Heart left ventricle (tissue), 16 donors: ENCODE measurements around the gene RNF150. TPM values are rescaled to one million over a fixed set of nuclear protein-coding genes. Genes with fewer than 3 reads are reported as not detected.

Experiments used
- ATAC-seq, 4 donors: fragments of 200-7000 bp; cut with Tn5 transposase; one replicate each; pipeline ENCODE4 v1.9.1; 2020 to 2022; ENCODE audit warnings: moderate library complexity in 4 of 4, mild to moderate bottlenecking in 3 of 4, moderate number of reproducible peaks in 1 of 4
- DNase-seq, 5 donors: peaks; one replicate each; pipeline ENCODE4 v3.0.0-alpha.2; 2020
- H3K27ac ChIP-seq, 12 donors: fragments of 200-600 bp; sonication (generic) in 4 of 12; one replicate each; pipeline versions ENCODE4 v1.5.0 to v1.8.0; 2016 to 2022; ENCODE audit warnings: mild to moderate bottlenecking in 2 of 12
- H3K27me3 ChIP-seq, 9 donors: fragments of 200-600 bp; sonication (generic) in 2 of 9; one replicate each; pipeline versions ENCODE4 v1.5.1 to v1.8.0; 2016 to 2022; ENCODE audit warnings: mild to moderate bottlenecking in 3 of 9
- H3K36me3 ChIP-seq, 9 donors: fragments of 200-600 bp; sonication (generic) in 2 of 9; one replicate each; pipeline versions ENCODE4 v1.5.0 to v1.8.0; 2018 to 2022; ENCODE audit warnings: mild to moderate bottlenecking in 2 of 9
- H3K4me1 ChIP-seq, 12 donors: fragments of 200-600 bp; sonication (generic) in 4 of 12; one replicate each; pipeline versions ENCODE4 v1.5.0 to v1.8.0; 2016 to 2022; ENCODE audit warnings: mild to moderate bottlenecking in 3 of 12
- H3K4me3 ChIP-seq, 12 donors: fragments of 200-600 bp; sonication (generic) in 4 of 12; one replicate each; pipeline versions ENCODE4 v1.5.0 to v1.8.0; 2017 to 2022; ENCODE audit warnings: mild to moderate bottlenecking in 9 of 12, moderate library complexity in 4 of 12
- H3K9me3 ChIP-seq, 12 donors: fragments of 200-600 bp; sonication (generic) in 4 of 12; one replicate each; pipeline versions ENCODE4 v1.5.0 to v1.8.0; 2016 to 2022; ENCODE audit warnings: mild to moderate bottlenecking in 1 of 12
- CTCF ChIP-seq, 12 donors: fragments of 200-600 bp; sonication (generic) in 4 of 12; IDR thresholded peaks; one replicate each; pipeline versions ENCODE4 v1.5.0 to v1.8.0; 2018 to 2022; ENCODE audit warnings: antibody characterized with exemption in 12 of 12, mild to moderate bottlenecking in 5 of 12
- POLR2A ChIP-seq, 2 donors: fragments of 450-650 bp; IDR thresholded peaks; one replicate each; pipeline ENCODE4 v1.6.1; 2017; ENCODE audit warnings: antibody characterized with exemption in 2 of 2, mild to moderate bottlenecking in 2 of 2, moderate library complexity in 2 of 2
- WGBS, 4 donors: extraction: QIAGEN DNeasy Blood & Tissue Kit in 2 of 4; methylation state at CpG; one replicate each; pipeline versions ENCODE4 v1.1.5 to v1.1.7; 2013 to 2018; 5-methylcytosine and 5-hydroxymethylcytosine counted together
- intact Hi-C, 10 donors: fragments of 100-400 bp; cut with DNase I; formaldehyde crosslinking; loops; one replicate each; pipeline versions ENCODE4 v1.11.1 to v1.14.2; 2022
- polyA plus RNA-seq, 2 donors: library from polyadenylated mRNA; stranded (reverse); fragments of 200-250 nt; gene quantifications; one replicate each; pipeline ENCODE4 v1.2.3, GENCODE V29; 2013
- total RNA-seq, 9 donors: library from RNA; depleted of rRNA in 2 of 9; stranded (reverse); fragments of >200 nt in 2 of 9; fragmentation: NEBNext Ultra II Directional in 3 of 9; extraction: Animal tissue kit (Norgen Biotek cat#: 25700) in 3 of 9; gene quantifications; one replicate each; pipeline versions ENCODE4 v1.1.0 to v1.2.4, GENCODE V29; 2016 to 2023
- donor health status: ischemic (EF 13 %, LVEDD 7.1; RV severe dilation, severe dysfunction).
- donor health status: healthy with polysubstance abuse.
- donor health status: DM: no; HTN: yes; CAD: no.
- donor health status: DM: no; HTN: no; CAD: no.
- donor health status: ischemic (EF 25% LVEDD 6.9; RV normal size, moderate dysfunction).
- donor health status: ischemic (EF 25% LVEDD 5.7; RV mildly dilated, moderate dysfunction).
- donor health status: healthy.
- donor health status: DM: yes; HTN: yes; CAD: no.
- donor health status: ischemic (EF 35%, LVEDD 5.7; RV mildly dilated, moderate dysfunction).
- donor health status: nonischemic (EF 11% LVEDD 7.7; RV severe dilation, severe dysfunction).
- donor health status: DM: yes; HTN: yes; CAD: no.
- donor health status: PGD.
- donor health status: ischemic (EF 29% LVEDD 5.4; RV normal size, mild dysfunction).
- donor health status: nonischemic (EF 23%, LVEDD 6.1; RV moderate dilation, normal function).

RNF150 gene
- total and polyA plus RNA-seq, 11 donors = 11.9 to 146 (median 72.5) TPM

DNA sequence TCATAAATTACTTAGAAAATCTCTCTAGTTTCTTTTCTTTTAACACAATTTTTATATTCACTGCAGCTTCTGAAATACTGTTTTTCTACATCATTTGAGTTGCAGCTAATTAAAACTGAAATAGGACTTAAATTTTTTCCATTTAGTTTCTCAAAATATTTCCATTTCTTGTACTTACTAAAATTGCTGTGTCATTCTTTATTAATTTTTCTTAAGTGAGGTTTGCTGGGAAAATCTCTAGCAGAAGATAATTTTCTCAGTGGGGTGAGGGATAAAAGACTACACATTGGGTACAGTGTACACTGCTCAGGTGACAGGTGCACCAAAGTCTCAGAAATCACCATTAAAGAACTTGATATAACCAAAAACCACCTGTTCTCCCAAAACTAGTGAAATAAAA is 57.7 kb downstream of the RNF150 start:
- peak overlapping the region in 6 of 12 donors; percentile 2 to 73 (median 12) for H3K27ac ChIP-seq
- no peak overlapping the region for H3K4me3 ChIP-seq
- TF ChIP-seq POLR2A (IDR thresholded peaks at IDR 0.05) (no peak), CTCF (IDR thresholded peaks at IDR 0.05) (no peak)
- DNase-seq (no peak), ATAC-seq (no peak)
- H3K27me3 ChIP-seq = no peaks in the 10 kb centered on the region
- no peaks in the 10 kb centered on the region for H3K36me3 ChIP-seq
- intact Hi-C loops = no loop called here
- no peaks in the 10 kb centered on the region for H3K9me3 ChIP-seq
- H3K4me1 ChIP-seq = peaks cover 0 to 62% (median 18%) of the 10 kb centered on the region in 12 donors

- intact Hi-C loops = loop anchor here in 1 of 10 donors (5.0 kb wide), 1 partner anchor 33 kb away; no protein-coding TSS in a partner anchor
- H3K4me3 ChIP-seq = no peak overlapping the region
- H3K27ac ChIP-seq = peak overlapping the region in 7 of 12 donors; percentile 14 to 73 (median 53)
- H3K4me1 ChIP-seq = peaks cover 0 to 53% (median 14%) of the 10 kb centered on the region in 12 donors
- H3K27me3 ChIP-seq = no peaks in the 10 kb centered on the region
- 49 to 74% (median 61%) methylated on average over 4 of the region's 4 CpGs for WGBS, 4 donors
- DNase-seq (peak in 3 of 5 donors; percentile 18 to 57 (median 42)), ATAC-seq (peak; percentile 46 to 95 (median 77))
- H3K36me3 ChIP-seq = no peaks in the 10 kb centered on the region
- no peaks in the 10 kb centered on the region for H3K9me3 ChIP-seq
- TF ChIP-seq CTCF (IDR thresholded peaks at IDR 0.05) (no peak), POLR2A (IDR thresholded peaks at IDR 0.05) (no peak)
Measured at GRCh38 chr4:141074098-141074878, 59.0 kb downstream of the RNF150 start.

DNA sequence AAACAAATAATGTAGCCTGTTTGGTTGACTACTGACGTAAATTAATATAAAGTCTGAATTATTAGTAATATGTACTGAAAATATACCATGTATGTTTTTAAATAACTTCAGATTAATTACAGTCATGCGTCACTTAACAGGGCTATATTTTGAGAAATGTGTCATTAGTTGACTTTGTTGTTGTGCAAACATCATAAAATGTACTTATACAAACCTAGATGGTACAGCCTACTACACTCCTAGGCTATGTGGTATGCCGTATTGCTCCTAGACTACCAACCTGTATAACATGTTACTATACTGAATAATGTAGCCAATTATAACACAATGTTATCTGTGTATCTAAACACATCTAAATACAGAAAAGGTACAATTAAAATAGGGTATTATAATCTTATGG is 66.6 kb downstream of the RNF150 start:
- H3K4me1 ChIP-seq = peaks cover 0 to 16% (median 1%) of the 10 kb centered on the region in 12 donors
- no peaks in the 10 kb centered on the region for H3K36me3 ChIP-seq
- intact Hi-C loops = no loop called here
- ATAC-seq (no peak), DNase-seq (no peak)
- TF ChIP-seq POLR2A (IDR thresholded peaks at IDR 0.05) (no peak), CTCF (IDR thresholded peaks at IDR 0.05) (no peak)
- 87 to 98% (median 92%) methylated on average over 3 of the region's 3 CpGs for WGBS, 4 donors
- H3K27ac ChIP-seq = no peak overlapping the region
- no peaks in the 10 kb centered on the region for H3K9me3 ChIP-seq
- no peak overlapping the region for H3K4me3 ChIP-seq
- H3K27me3 ChIP-seq = no peaks in the 10 kb centered on the region

DNA sequence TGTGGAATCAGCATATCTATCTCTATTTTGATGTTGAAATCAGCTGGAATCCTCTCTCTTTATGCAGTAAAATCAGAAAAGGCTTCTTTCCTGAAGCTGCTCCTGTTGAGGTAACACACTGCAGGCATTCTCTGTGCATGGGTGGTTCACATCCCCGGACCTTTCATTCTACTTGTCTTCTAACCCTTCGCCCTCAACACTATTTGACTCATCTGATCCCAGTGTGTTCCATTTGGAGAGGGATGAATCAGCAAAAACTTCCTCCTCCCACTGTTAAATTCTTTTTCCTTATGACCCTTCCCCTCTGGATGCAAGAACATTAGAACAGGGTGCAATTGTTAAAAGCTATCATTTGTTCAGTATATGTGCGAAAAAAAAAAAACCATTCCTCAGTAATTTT is 67.4 kb downstream of the RNF150 start:
- no peak for ATAC-seq
- DNase-seq = no peak
- Histone ChIP-seq H3K4me1 (peaks cover 0 to 22% (median 1%) of the 10 kb centered on the region in 12 donors), H3K4me3 (no peak overlapping the region), H3K36me3 (no peaks in the 10 kb centered on the region), H3K27ac (no peak overlapping the region), H3K9me3 (no peaks in the 10 kb centered on the region), H3K27me3 (no peaks in the 10 kb centered on the region)
- WGBS, 4 donors = 87 to 92% (median 91%) methylated on average over 3 of the region's 3 CpGs
- intact Hi-C loops = no loop called here
- TF ChIP-seq POLR2A (IDR thresholded peaks at IDR 0.05) (no peak), CTCF (IDR thresholded peaks at IDR 0.05) (no peak)
